ENCODE results near the gene TMEM239.

GRCh38 chr20:2800521-2801285 is 15.5 kb upstream of the TMEM239 start, which contains the start of gene CPXM1:
- TF ChIP-seq POLR2AphosphoS5 (IDR thresholded peaks at IDR 0.05; ENCODE audit: low read depth, low read length) (no peak; the same call in none of the 2 replicates), FOSL2 (IDR thresholded peaks at IDR 0.05; ENCODE audit: borderline replicate concordance, low read depth) (no peak), EP300 (IDR thresholded peaks at IDR 0.05; ENCODE audit: borderline replicate concordance in 1 of 2, low read depth in 1 of 2, low read length in 1 of 2) (no peak), CTCF (IDR thresholded peaks at IDR 0.05) (no peak), EZH2phosphoT487 (IDR thresholded peaks at IDR 0.05; ENCODE audit: borderline replicate concordance, low read depth) (no peak), JUND (IDR thresholded peaks at IDR 0.05) (no peak), RXRA (IDR thresholded peaks at IDR 0.05; ENCODE audit: borderline replicate concordance, low read depth) (no peak), REST (IDR thresholded peaks at IDR 0.05; ENCODE audit: low read depth, low read length) (no peak), SIN3A (IDR thresholded peaks at IDR 0.05; ENCODE audit: borderline replicate concordance, low read depth, low read length) (no peak), MXI1 (IDR thresholded peaks at IDR 0.05; ENCODE audit: low read depth, low read length) (no peak; the same call in 1 of the 2 replicates), GABPA (IDR thresholded peaks at IDR 0.05; ENCODE audit: low read depth) (no peak)
- TF ChIP-seq, protein P1, sequence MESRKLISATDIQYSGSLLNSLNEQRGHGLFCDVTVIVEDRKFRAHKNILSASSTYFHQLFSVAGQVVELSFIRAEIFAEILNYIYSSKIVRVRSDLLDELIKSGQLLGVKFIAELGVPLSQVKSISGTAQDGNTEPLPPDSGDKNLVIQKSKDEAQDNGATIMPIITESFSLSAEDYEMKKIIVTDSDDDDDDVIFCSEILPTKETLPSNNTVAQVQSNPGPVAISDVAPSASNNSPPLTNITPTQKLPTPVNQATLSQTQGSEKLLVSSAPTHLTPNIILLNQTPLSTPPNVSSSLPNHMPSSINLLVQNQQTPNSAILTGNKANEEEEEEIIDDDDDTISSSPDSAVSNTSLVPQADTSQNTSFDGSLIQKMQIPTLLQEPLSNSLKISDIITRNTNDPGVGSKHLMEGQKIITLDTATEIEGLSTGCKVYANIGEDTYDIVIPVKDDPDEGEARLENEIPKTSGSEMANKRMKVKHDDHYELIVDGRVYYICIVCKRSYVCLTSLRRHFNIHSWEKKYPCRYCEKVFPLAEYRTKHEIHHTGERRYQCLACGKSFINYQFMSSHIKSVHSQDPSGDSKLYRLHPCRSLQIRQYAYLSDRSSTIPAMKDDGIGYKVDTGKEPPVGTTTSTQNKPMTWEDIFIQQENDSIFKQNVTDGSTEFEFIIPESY (IDR thresholded peaks at IDR 0.05; ENCODE audit: borderline replicate concordance, low read depth): no peak
